Measurements from ENCODE around the gene VANGL2. TPM values are rescaled to one million over a fixed set of nuclear protein-coding genes. Genes with fewer than 3 reads are reported as not detected.

VANGL2 gene
- total and polyA plus RNA-seq, 2 of the 8 experiments (the other 6 are each of a cell fraction or from before 2014, with no cell fraction given) = 62.5 to 118 TPM

DNA sequence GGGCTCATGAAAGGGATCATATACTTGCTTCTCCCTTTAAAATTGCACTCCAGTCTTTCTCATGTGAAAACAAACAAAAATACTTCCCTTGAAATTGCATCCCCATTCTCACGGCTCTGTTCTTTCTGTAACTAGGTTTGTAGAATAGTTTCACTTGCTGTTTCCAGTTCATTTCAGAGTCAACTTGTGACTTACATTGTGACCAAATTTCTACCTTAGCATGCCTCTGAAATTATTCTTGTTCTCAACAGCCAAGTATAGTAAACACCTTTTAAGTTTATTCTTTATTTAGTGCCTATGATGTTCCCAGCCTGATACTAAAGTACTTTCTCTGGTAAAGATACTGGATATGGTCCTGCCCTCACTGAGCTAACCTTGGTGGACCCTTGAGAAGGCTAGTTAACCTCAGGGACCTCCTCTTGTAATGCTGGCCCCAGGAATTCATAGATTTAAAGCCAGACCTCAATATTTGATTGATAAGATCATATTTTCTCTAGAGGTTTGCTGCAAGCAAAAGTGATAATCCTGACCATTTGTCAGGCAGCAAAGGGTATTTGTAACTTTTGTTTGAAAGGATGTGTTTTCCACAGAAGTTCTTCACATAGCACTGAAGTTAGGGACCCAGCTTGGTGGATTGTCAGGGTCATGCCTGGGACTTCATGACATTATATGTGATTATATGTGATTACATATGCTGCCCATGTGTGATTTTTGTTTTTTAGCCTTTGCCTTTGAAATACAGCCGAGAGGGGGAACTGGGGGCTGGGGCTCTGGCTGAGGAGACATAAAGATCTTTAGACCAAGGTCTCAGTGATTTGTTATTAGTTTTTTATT lies 29.6 kb downstream of the VANGL2 start (continued):
- TF ChIP-seq, protein P1, sequence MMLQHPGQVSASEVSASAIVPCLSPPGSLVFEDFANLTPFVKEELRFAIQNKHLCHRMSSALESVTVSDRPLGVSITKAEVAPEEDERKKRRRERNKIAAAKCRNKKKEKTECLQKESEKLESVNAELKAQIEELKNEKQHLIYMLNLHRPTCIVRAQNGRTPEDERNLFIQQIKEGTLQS (IDR thresholded peaks at IDR 0.05; ENCODE audit: insufficient read depth, low read depth, low read length) = no peak
- no peak for TF ChIP-seq SAP30 (IDR thresholded peaks at IDR 0.05; ENCODE audit: insufficient read depth, insufficient replicate concordance, low read length)
- no peak for TF ChIP-seq EGR1 (IDR thresholded peaks at IDR 0.05; ENCODE audit: borderline replicate concordance, low read depth, low read length)
- TF ChIP-seq RBBP5 (IDR thresholded peaks at IDR 0.05; ENCODE audit: borderline replicate concordance, low read depth, low read length) = no peak
- TF ChIP-seq, protein P2, sequence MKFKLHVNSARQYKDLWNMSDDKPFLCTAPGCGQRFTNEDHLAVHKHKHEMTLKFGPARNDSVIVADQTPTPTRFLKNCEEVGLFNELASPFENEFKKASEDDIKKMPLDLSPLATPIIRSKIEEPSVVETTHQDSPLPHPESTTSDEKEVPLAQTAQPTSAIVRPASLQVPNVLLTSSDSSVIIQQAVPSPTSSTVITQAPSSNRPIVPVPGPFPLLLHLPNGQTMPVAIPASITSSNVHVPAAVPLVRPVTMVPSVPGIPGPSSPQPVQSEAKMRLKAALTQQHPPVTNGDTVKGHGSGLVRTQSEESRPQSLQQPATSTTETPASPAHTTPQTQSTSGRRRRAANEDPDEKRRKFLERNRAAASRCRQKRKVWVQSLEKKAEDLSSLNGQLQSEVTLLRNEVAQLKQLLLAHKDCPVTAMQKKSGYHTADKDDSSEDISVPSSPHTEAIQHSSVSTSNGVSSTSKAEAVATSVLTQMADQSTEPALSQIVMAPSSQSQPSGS (IDR thresholded peaks at IDR 0.05; ENCODE audit: low read length) = no peak
- TF ChIP-seq SIN3A (conservative IDR thresholded peaks at IDR 0.05 in 1 of 2, IDR thresholded peaks at IDR 0.05 in 1 of 2; ENCODE audit: low read depth in 1 of 2, low read length in 2 of 2) = no peak
- TF ChIP-seq SP4 (IDR thresholded peaks at IDR 0.05; ENCODE audit: low read length) = no peak
- no peak for TF ChIP-seq ZNF274 (IDR thresholded peaks at IDR 0.05; ENCODE audit: borderline replicate concordance, extremely low read depth, low read length)
